Measurements from ENCODE around the gene SEZ6. TPM values are rescaled to one million over a fixed set of nuclear protein-coding genes. Genes with fewer than 3 reads are reported as not detected.

The SEZ6 gene
- total and polyA plus RNA-seq, 10 of the 15 experiments (the other 5 are each of a cell fraction or from before 2014, with no cell fraction given): 0.05 to 0.87 (median 0.17) TPM; not detected in 4

DNA sequence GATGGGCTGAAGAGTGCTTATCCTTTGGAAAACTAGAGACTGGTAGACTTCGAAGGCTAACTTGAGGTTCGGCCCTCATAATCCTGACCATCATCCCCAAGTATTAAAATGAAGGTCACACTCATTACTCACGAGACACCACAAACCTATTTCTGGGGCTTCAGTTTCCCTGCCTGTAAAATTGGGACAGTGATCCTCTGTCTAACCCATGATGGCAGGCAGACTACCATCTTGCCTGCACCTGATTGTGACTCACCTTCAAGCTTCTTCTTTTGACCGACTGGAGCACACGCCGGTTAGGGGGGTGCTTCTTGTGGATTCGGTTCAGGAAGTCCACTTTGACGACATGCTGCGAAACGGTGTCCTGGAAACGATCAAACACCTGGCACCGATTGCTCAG, 88.8 kb downstream of the SEZ6 start (continued):
- TF ChIP-seq, protein P1, sequence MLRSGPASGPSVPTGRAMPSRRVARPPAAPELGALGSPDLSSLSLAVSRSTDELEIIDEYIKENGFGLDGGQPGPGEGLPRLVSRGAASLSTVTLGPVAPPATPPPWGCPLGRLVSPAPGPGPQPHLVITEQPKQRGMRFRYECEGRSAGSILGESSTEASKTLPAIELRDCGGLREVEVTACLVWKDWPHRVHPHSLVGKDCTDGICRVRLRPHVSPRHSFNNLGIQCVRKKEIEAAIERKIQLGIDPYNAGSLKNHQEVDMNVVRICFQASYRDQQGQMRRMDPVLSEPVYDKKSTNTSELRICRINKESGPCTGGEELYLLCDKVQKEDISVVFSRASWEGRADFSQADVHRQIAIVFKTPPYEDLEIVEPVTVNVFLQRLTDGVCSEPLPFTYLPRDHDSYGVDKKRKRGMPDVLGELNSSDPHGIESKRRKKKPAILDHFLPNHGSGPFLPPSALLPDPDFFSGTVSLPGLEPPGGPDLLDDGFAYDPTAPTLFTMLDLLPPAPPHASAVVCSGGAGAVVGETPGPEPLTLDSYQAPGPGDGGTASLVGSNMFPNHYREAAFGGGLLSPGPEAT (IDR thresholded peaks at IDR 0.05; ENCODE audit: low read depth): no peak

DNA sequence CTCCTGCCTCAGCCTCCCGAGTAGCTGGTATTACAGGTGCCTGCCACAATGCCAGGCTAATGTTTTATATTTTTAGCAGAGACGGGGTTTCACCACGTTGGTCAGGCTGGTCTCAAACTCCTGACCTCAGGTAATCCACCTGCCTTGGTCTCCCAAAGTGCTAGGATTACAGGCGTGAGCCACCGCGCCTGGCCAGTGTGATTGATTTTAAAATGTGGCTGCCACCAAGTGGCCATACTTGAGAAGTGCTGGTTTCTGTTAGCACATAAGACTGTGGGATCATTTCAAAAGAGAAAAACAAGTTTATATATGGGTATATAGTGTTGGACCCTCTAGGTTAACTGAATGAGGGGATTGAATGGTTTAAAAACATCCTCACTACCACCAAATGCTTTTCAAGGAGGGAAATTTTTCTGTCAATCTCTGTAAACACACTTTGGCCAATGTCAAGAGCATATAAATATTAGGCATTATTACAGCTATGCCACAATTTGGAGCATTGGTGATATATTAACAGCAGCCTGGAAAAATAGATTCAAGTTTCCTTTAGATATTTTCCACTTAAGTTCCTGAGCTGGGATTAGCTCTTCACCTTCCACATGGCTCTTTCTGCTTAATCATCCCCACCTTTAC, 89.4 kb downstream of the SEZ6 start:
- 77% methylated on average over 6 of the region's 6 CpGs for WGBS (ENCODE audit: insufficient coverage, insufficient replicate concordance, low lambda C conversion rate, missing lambda C conversion rate)
- H3K79me2 ChIP-seq (ENCODE audit: control insufficient read depth, insufficient read depth, low read length): no peaks in the 10 kb centered on the region
- peaks cover 40 to 60% of the 10 kb centered on the region in 2 experiments for H3K36me3 ChIP-seq (ENCODE audit: control insufficient read depth in 2 of 2, insufficient read depth in 2 of 2, low read length in 1 of 2)
- no peak overlapping the region for H3K4me2 ChIP-seq (ENCODE audit: control insufficient read depth, insufficient read depth)
- no peak overlapping the region for H2AFZ ChIP-seq (ENCODE audit: control insufficient read depth, low read depth, low read length)
- POLR2A ChIA-PET: interaction anchor here (1.2 kb wide), 1 partner anchor 35 kb away, joined by 3 read pairs; the partner anchor contains the start of gene PHF12
- no peak for DNase-seq (ENCODE audit: low read depth, low spot score)
- H3K4me1 ChIP-seq (ENCODE audit: control insufficient read depth, insufficient read depth, low read length): no peaks in the 10 kb centered on the region
- TF ChIP-seq ZSCAN29 (IDR thresholded peaks at IDR 0.05): no peak
- no peak for TF ChIP-seq NFIC (IDR thresholded peaks at IDR 0.05; ENCODE audit: low read depth, low read length)
- peak; percentile 58 for TF ChIP-seq RAD21 (IDR thresholded peaks at IDR 0.05; ENCODE audit: insufficient read depth, low read depth, low read length)
- no peak for TF ChIP-seq KDM1A (IDR thresholded peaks at IDR 0.05; ENCODE audit: borderline replicate concordance)
- peak; percentile 68; the same call in 1 of the 2 replicates for TF ChIP-seq HDGF (IDR thresholded peaks at IDR 0.05)
- TF ChIP-seq, protein P2, sequence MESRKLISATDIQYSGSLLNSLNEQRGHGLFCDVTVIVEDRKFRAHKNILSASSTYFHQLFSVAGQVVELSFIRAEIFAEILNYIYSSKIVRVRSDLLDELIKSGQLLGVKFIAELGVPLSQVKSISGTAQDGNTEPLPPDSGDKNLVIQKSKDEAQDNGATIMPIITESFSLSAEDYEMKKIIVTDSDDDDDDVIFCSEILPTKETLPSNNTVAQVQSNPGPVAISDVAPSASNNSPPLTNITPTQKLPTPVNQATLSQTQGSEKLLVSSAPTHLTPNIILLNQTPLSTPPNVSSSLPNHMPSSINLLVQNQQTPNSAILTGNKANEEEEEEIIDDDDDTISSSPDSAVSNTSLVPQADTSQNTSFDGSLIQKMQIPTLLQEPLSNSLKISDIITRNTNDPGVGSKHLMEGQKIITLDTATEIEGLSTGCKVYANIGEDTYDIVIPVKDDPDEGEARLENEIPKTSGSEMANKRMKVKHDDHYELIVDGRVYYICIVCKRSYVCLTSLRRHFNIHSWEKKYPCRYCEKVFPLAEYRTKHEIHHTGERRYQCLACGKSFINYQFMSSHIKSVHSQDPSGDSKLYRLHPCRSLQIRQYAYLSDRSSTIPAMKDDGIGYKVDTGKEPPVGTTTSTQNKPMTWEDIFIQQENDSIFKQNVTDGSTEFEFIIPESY (IDR thresholded peaks at IDR 0.05): 0 out of 2 replicates have a peak, but pooled peaks have one; percentile 33
- TF ChIP-seq TCF3 (IDR thresholded peaks at IDR 0.05; ENCODE audit: borderline replicate concordance, insufficient read depth, low read depth, low read length): no peak
- no peak for TF ChIP-seq BRCA1 (IDR thresholded peaks at IDR 0.05; ENCODE audit: low read depth, low read length)
- TF ChIP-seq, protein P3, sequence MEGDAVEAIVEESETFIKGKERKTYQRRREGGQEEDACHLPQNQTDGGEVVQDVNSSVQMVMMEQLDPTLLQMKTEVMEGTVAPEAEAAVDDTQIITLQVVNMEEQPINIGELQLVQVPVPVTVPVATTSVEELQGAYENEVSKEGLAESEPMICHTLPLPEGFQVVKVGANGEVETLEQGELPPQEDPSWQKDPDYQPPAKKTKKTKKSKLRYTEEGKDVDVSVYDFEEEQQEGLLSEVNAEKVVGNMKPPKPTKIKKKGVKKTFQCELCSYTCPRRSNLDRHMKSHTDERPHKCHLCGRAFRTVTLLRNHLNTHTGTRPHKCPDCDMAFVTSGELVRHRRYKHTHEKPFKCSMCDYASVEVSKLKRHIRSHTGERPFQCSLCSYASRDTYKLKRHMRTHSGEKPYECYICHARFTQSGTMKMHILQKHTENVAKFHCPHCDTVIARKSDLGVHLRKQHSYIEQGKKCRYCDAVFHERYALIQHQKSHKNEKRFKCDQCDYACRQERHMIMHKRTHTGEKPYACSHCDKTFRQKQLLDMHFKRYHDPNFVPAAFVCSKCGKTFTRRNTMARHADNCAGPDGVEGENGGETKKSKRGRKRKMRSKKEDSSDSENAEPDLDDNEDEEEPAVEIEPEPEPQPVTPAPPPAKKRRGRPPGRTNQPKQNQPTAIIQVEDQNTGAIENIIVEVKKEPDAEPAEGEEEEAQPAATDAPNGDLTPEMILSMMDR (IDR thresholded peaks at IDR 0.05 in 2 of 3, conservative IDR thresholded peaks at IDR 0.05 in 1 of 3; ENCODE audit: control insufficient read depth in 2 of 3, extremely low read depth in 1 of 3, insufficient read depth in 1 of 3, low read depth in 3 of 3, low read length in 3 of 3): peak; percentile 55 to 59 (median 57)
- H3K4me3 ChIP-seq: no peak overlapping the region
- RAD21 ChIA-PET (ENCODE audit: unreplicated experiment): interaction anchor here (0.9 to 2.8 kb wide), 5 partner anchors 11 to 190 kb away, joined by 3 to 21 read pairs (median 6); partner anchors contain the start of gene TLCD1
- H3K27me3 ChIP-seq (replicated peaks in 1 of 2; ENCODE audit: control insufficient read depth in 2 of 2, insufficient read depth in 2 of 2, low read length in 1 of 2): no peaks in the 10 kb centered on the region
- no peak overlapping the region for H3K9ac ChIP-seq (ENCODE audit: control insufficient read depth, insufficient read depth, low read length)
- in situ Hi-C loops (cut with MboI) (no loop called here), intact Hi-C loops (cut with micrococcal nuclease; ENCODE audit: unreplicated experiment) (loop anchor here (1.0 to 2.0 kb wide), 2 partner anchors 153 to 190 kb away; partner anchors contain the start of gene TLCD1)
- peak; percentile 23 for FAIRE-seq
- H3K9me3 ChIP-seq (replicated peaks; ENCODE audit: control insufficient read depth, insufficient read depth, low read length): no peaks in the 10 kb centered on the region
- no peak overlapping the region for H3K27ac ChIP-seq (ENCODE audit: control insufficient read depth, insufficient read depth)
- H4K20me1 ChIP-seq (ENCODE audit: control insufficient read depth, insufficient read depth): no peaks in the 10 kb centered on the region
- ATAC-seq: peak; percentile 89
- SMC1A ChIA-PET (ENCODE audit: uncharacterized antibody, unreplicated experiment): interaction anchor here (0.7 to 4.8 kb wide), 12 partner anchors 10 to 197 kb away, joined by 3 to 40 read pairs (median 4); partner anchors contain the start of genes FAM222B, RPL23A and TLCD1
- CTCF ChIA-PET: interaction anchor here (0.6 to 6.0 kb wide), 24 partner anchors 9 to 321 kb away, joined by 3 to 78 read pairs (median 6); partner anchors contain the start of genes NEK8, RPL23A and TLCD1
- BruUV-seq (replicated peaks): no TSS peak

Measured in GM12878 (cell line).